SIG-M5 treated with dmso at 0.1 percent for 504 hours (cell line): Measurements from ENCODE around the gene ZNF394.

Source experiments
- DNase-seq: peaks from one replicate; lab custom pipeline; 2025; ENCODE audit not compliant: unreplicated experiment; lab: John Stamatoyannopoulos, UW

ZNF394 gene

DNA sequence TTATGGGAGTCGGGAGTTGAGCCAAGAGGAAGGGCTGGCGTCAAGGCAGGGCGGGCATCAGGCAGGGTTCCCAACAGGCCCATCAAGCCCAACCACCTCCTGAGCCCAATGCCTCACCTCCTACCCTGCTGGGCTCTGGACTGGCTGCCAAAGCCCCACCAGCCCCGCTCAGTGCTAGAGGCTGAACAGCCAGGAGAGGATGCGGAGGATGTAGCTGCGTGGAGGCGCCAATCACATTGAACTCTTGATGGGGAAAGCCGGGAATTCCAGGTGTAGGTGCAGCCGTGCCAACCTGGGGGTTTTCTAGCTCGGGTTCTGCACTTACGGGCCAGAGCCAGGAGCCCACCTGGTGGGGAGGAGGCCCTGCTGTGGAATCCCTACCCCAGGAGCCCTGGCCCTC, 47.0 kb downstream of the ZNF394 start:
- DNase-seq, result no peak

DNA sequence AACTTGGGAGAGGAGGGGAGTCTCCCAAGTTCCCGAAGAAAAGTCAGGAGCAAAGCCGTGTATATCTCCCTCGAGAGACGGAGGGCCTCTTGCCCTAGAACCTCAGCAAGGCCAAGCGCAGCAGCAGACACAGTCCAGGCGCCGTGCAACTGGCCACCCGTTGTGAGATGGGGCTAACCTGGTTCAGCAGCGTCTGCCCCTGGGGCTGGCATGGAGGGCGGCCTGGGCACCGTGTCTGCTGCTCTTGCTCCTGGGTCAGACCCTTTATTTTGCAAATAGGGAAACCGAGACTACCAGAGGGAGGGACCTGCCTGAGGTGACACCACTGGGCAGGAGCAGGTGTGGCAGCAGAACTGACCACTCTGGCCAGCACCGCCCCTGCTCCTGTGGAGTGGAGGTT, 47.5 kb downstream of the ZNF394 start:
- no peak for DNase-seq

DNA sequence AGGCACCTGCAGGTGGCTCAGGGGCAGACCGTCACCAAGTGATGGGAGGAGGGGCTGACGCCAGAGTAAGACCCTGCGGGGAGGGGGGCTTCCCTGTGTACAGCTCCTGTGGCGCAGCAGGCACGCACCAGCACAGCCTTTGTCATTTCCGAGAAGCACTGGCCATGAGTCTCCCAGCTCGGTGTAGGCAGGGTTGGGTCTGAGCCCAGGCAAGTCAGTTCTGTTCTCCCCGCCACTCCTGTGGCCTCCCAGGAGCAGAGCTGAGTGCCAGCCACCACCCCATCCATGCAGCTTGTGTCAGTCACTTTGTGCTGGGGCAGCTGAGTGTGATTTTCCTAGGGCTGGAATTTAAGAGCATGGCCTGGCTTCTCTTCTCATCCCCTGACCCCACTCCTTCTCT, 48.1 kb downstream of the ZNF394 start:
- no peak for DNase-seq

DNA sequence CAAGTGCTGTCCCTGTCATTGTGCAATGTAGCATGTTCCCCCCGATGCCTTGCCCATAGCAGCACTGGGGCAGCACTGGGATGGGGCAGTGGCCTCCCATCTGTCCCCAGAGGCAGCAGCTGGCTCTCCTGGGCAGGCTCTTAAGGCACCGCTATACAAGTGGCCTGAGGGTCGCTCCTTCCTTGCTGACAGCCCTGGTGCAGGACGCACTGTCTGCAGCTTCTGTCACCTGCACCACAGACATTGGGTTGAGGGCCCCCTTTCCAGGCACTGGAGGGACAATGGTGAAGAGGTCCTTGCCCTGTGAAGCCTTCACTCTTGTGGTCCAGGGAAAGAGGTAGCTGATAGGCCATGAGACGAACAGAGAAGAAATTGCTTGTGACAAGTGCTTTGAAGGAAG, 50.8 kb downstream of the ZNF394 start:
- DNase-seq, result no peak

DNA sequence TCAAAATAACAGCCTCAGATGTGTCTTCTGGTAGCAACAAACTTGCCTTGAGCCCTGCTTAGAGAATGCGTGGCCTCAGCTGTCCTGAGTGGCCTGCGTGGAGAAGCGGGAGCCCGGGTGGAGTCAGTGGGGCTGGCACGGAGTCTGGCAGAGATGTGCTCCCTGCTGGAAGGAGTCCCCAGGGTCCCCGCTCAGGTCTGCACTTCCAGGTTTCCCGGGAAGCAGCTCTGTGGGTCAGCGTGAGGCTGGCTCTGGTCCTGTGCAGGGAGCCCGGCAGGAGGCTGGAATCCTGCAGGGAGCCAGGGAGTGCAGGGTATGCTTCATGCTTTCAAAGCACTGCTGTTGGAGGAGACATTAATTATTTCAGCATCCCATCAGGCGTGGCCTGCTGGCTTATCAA, 51.2 kb downstream of the ZNF394 start:
- no peak for DNase-seq

DNA sequence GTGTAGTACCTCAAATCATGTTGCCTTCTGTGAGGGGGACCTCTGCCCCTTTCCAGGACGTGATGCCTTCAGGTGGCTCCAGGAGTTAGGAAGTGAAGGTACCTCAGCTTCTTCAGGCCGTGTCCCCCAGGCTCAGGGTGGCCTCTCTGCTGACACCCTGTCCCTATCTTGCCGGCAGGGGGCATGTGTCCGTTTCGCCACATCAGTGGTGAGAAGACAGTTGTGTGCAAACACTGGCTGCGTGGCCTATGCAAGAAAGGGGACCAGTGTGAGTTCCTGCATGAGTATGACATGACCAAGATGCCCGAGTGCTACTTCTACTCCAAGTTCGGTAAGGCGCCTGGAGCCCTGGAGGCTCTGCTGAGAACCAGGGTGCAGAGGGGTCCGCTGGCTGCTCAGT, 52.1 kb downstream of the ZNF394 start:
- DNase-seq, result peak; percentile 48

DNA sequence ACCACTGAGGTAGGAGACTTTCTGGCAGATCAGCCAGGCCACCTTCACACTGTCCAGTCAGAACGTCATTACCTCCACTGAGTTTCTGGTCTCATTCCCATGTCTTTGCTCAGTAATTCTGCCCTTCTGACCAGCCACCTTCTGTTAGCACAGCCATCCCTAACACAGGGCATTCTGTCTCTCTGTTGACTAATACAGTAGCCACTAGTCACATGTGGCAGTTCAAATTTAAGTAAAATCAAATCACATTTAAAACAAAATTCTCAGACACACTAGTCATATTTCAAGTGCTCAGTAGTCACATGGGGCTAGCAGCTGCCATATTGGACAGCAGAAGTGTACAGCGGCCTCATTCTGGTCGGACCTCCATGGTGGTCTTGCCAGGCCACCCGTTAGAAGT, 54.0 kb downstream of the ZNF394 start:
- no peak for DNase-seq
